ENCODE data around the gene OR52M1. TPM values are rescaled to one million over a fixed set of nuclear protein-coding genes. Genes with fewer than 3 reads are reported as not detected.

OR52M1 gene
- polyA plus RNA-seq, 1 donor (not counting 4 experiments of a cell fraction or from before 2014, with no cell fraction given): not detected

DNA sequence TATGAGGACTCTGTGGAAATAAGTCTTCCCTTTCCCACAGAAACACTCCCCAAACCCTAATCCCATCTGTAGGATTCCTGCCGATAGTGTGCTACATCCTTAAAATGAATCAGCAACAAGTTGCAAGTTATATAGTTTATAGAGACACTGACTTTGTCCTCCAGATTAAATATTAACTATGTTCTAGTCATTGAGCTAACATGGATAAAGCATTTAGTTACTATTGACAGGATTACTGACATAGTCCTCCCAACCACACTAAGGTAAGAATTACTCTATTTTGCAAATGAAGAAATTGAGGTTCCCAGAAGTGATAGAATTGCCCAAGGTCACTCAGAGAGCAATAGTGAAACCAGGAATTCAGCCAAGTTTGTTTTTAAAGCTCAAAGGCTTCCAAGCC is 1.9 kb downstream of the OR52M1 start:
- Histone ChIP-seq H3K9ac (ENCODE audit: control insufficient read depth, extremely low read depth, insufficient read depth, low read length) (no peak overlapping the region), H3K4me1 (ENCODE audit: control insufficient read depth, extremely low read depth, insufficient read depth, low read length) (peaks cover 8% of the 10 kb centered on the region), H3K79me2 (ENCODE audit: control insufficient read depth, insufficient read depth, low read length) (no peaks in the 10 kb centered on the region), H3K27me3 (ENCODE audit: control insufficient read depth, extremely low read depth, insufficient read depth, low read length) (no peaks in the 10 kb centered on the region), H2AFZ (ENCODE audit: control insufficient read depth, low read length) (no peak overlapping the region), H3K36me3 (ENCODE audit: control insufficient read depth in 2 of 2, extremely low read depth in 1 of 2, insufficient read depth in 2 of 2, low read length in 2 of 2) (no peaks in the 10 kb centered on the region), H3K27ac (ENCODE audit: control insufficient read depth, insufficient read depth, low read length) (no peak overlapping the region), H3K9me1 (ENCODE audit: control insufficient read depth, extremely low read depth, insufficient read depth, low read length) (no peaks in the 10 kb centered on the region), H4K20me1 (ENCODE audit: control insufficient read depth, extremely low read depth, insufficient read depth, low read length) (no peaks in the 10 kb centered on the region), H3K4me3 (ENCODE audit: control insufficient read depth in 2 of 3, extremely low read depth in 1 of 3, insufficient read depth in 2 of 3, low read depth in 1 of 3, low read length in 3 of 3) (no peak overlapping the region), H3K4me2 (ENCODE audit: control insufficient read depth, extremely low read depth, insufficient read depth, low read depth, low read length) (no peak overlapping the region), H3K9me3 (ENCODE audit: control insufficient read depth, low read depth, low read length) (no peaks in the 10 kb centered on the region)
- dilution Hi-C loops (cut with MboI; ENCODE audit: extremely low pct_ligation_motif_present, low sequenced_read_pairs): no loop called here
- no peak for TF ChIP-seq EZH2 (IDR thresholded peaks at IDR 0.05; ENCODE audit: low read length)
- TF ChIP-seq, protein P1, sequence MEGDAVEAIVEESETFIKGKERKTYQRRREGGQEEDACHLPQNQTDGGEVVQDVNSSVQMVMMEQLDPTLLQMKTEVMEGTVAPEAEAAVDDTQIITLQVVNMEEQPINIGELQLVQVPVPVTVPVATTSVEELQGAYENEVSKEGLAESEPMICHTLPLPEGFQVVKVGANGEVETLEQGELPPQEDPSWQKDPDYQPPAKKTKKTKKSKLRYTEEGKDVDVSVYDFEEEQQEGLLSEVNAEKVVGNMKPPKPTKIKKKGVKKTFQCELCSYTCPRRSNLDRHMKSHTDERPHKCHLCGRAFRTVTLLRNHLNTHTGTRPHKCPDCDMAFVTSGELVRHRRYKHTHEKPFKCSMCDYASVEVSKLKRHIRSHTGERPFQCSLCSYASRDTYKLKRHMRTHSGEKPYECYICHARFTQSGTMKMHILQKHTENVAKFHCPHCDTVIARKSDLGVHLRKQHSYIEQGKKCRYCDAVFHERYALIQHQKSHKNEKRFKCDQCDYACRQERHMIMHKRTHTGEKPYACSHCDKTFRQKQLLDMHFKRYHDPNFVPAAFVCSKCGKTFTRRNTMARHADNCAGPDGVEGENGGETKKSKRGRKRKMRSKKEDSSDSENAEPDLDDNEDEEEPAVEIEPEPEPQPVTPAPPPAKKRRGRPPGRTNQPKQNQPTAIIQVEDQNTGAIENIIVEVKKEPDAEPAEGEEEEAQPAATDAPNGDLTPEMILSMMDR (optimal IDR thresholded peaks at IDR 0.05 in 1 of 3, IDR thresholded peaks at IDR 0.05 in 1 of 3, conservative IDR thresholded peaks at IDR 0.05 in 1 of 3; ENCODE audit: extremely low read depth in 1 of 3, insufficient read depth in 2 of 3, low read length in 3 of 3): no peak
- DNase-seq (ENCODE audit: low read depth, low spot score) (no peak), FAIRE-seq (no peak)

DNA sequence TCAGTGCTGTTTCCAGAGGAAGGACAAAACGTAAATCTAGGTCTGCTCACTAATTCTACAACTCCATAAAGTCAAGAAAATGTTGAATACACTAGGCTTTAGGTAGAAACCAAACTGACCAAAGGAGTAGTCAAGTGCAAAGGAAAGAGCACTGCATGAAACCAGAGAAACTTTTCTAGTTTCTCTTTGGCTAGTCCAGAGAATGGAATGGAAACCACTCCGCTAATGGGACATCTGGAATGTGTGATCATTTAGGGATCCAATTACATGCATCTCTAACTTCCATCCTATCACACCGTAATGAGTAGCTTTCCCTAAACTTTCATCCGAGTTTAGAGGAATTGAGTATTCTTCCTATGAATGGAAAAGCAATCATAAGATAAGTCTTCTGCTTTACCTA is 2.4 kb downstream of the OR52M1 start:
- H3K27ac ChIP-seq (ENCODE audit: control insufficient read depth, insufficient read depth, low read length): no peak overlapping the region
- dilution Hi-C loops (cut with MboI; ENCODE audit: extremely low pct_ligation_motif_present, low sequenced_read_pairs): no loop called here
- H3K9me1 ChIP-seq (ENCODE audit: control insufficient read depth, extremely low read depth, insufficient read depth, low read length): no peaks in the 10 kb centered on the region
- H3K4me1 ChIP-seq (ENCODE audit: control insufficient read depth, extremely low read depth, insufficient read depth, low read length): peaks cover 8% of the 10 kb centered on the region
- H3K36me3 ChIP-seq (ENCODE audit: control insufficient read depth in 2 of 2, extremely low read depth in 1 of 2, insufficient read depth in 2 of 2, low read length in 2 of 2): no peaks in the 10 kb centered on the region
- H3K9ac ChIP-seq (ENCODE audit: control insufficient read depth, extremely low read depth, insufficient read depth, low read length): no peak overlapping the region
- no peaks in the 10 kb centered on the region for H3K9me3 ChIP-seq (ENCODE audit: control insufficient read depth, low read depth, low read length)
- no peaks in the 10 kb centered on the region for H3K27me3 ChIP-seq (ENCODE audit: control insufficient read depth, extremely low read depth, insufficient read depth, low read length)
- no peaks in the 10 kb centered on the region for H3K79me2 ChIP-seq (ENCODE audit: control insufficient read depth, insufficient read depth, low read length)
- DNase-seq (ENCODE audit: low read depth, low spot score): no peak
- H3K4me3 ChIP-seq (ENCODE audit: control insufficient read depth in 2 of 3, extremely low read depth in 1 of 3, insufficient read depth in 2 of 3, low read depth in 1 of 3, low read length in 3 of 3): no peak overlapping the region
- no peak overlapping the region for H2AFZ ChIP-seq (ENCODE audit: control insufficient read depth, low read length)
- no peaks in the 10 kb centered on the region for H4K20me1 ChIP-seq (ENCODE audit: control insufficient read depth, extremely low read depth, insufficient read depth, low read length)
- no peak for TF ChIP-seq EZH2 (IDR thresholded peaks at IDR 0.05; ENCODE audit: low read length)
- TF ChIP-seq, protein P1 (optimal IDR thresholded peaks at IDR 0.05 in 1 of 3, IDR thresholded peaks at IDR 0.05 in 1 of 3, conservative IDR thresholded peaks at IDR 0.05 in 1 of 3; ENCODE audit: extremely low read depth in 1 of 3, insufficient read depth in 2 of 3, low read length in 3 of 3): no peak
- FAIRE-seq: no peak
- H3K4me2 ChIP-seq (ENCODE audit: control insufficient read depth, extremely low read depth, insufficient read depth, low read depth, low read length): no peak overlapping the region
